Glutamatergic neuron (in vitro differentiated cells): Measurements from ENCODE around the gene KIRREL1. TPM values are rescaled to one million over a fixed set of nuclear protein-coding genes. Genes with fewer than 3 reads are reported as not detected.

Experiments used
- DNase-seq: peaks from one replicate; pipeline ENCODE4 v3.0.0; 2022
- H3K27ac Mint-ChIP-seq: one replicate; pipeline ENCODE4 v1.8.0; 2020; ENCODE audit warnings: mild to moderate bottlenecking, mixed read lengths, inconsistent platforms; ENCODE audit not compliant: unreplicated experiment
- H3K27me3 Mint-ChIP-seq: one replicate; pipeline ENCODE4 v1.8.0; 2020; ENCODE audit warnings: mild to moderate bottlenecking, moderate library complexity, mixed read lengths, inconsistent platforms; ENCODE audit not compliant: unreplicated experiment
- H3K36me3 Mint-ChIP-seq: one replicate; pipeline ENCODE4 v1.8.0; 2020; ENCODE audit warnings: mild to moderate bottlenecking, mixed read lengths, inconsistent platforms; ENCODE audit not compliant: unreplicated experiment
- H3K4me1 Mint-ChIP-seq: one replicate; pipeline ENCODE4 v1.8.0; 2020; ENCODE audit warnings: mild to moderate bottlenecking, low read depth, mixed read lengths, inconsistent platforms; ENCODE audit not compliant: unreplicated experiment
- H3K4me3 Mint-ChIP-seq: one replicate; pipeline ENCODE4 v1.8.0; 2020; ENCODE audit warnings: mild to moderate bottlenecking, mixed read lengths, inconsistent platforms; ENCODE audit not compliant: unreplicated experiment
- H3K9me3 Mint-ChIP-seq: one replicate; pipeline ENCODE4 v1.8.0; 2020; ENCODE audit warnings: mild to moderate bottlenecking, moderate library complexity, mixed read lengths, inconsistent platforms; ENCODE audit not compliant: unreplicated experiment
- total RNA-seq: library from RNA; stranded (reverse); fragmentation: NEBNext Ultra II Directional; extraction: Animal tissue kit (Norgen Biotek cat#: 25700); gene quantifications from one replicate; pipeline ENCODE4 v1.2.1, GENCODE V29; 2021; ENCODE audit not compliant: unreplicated experiment
- TF ChIP-seq, protein P1 (sequence below): fragments of 200-600 bp; sonication (generic); IDR thresholded peaks from one replicate; pipeline ENCODE4 v1.5.0; 2021; ENCODE audit not compliant: partially characterized antibody, unreplicated experiment

The KIRREL1 gene
- total RNA-seq, 1 donor from 2014 or later: 8.1 TPM

GRCh38 chr1:158131217-158131616 lies 137.8 kb downstream of the KIRREL1 start:
- peaks cover 2% of the 10 kb centered on the region for H3K27me3 Mint-ChIP-seq
- no peak overlapping the region for H3K4me3 Mint-ChIP-seq
- H3K36me3 Mint-ChIP-seq: no peaks in the 10 kb centered on the region
- TF ChIP-seq, protein P1, sequence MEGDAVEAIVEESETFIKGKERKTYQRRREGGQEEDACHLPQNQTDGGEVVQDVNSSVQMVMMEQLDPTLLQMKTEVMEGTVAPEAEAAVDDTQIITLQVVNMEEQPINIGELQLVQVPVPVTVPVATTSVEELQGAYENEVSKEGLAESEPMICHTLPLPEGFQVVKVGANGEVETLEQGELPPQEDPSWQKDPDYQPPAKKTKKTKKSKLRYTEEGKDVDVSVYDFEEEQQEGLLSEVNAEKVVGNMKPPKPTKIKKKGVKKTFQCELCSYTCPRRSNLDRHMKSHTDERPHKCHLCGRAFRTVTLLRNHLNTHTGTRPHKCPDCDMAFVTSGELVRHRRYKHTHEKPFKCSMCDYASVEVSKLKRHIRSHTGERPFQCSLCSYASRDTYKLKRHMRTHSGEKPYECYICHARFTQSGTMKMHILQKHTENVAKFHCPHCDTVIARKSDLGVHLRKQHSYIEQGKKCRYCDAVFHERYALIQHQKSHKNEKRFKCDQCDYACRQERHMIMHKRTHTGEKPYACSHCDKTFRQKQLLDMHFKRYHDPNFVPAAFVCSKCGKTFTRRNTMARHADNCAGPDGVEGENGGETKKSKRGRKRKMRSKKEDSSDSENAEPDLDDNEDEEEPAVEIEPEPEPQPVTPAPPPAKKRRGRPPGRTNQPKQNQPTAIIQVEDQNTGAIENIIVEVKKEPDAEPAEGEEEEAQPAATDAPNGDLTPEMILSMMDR: no peak
- H3K9me3 Mint-ChIP-seq: no peaks in the 10 kb centered on the region
- H3K27ac Mint-ChIP-seq: no peak overlapping the region
- DNase-seq: no peak
- H3K4me1 Mint-ChIP-seq: no peaks in the 10 kb centered on the region

- Mint-ChIP-seq H3K4me1 (no peaks in the 10 kb centered on the region), H3K9me3 (peaks cover 2% of the 10 kb centered on the region), H3K36me3 (no peaks in the 10 kb centered on the region), H3K27me3 (no peaks in the 10 kb centered on the region), H3K27ac (no peak overlapping the region), H3K4me3 (no peak overlapping the region)
- DNase-seq: no peak
- TF ChIP-seq, protein P1: no peak
Measured at GRCh38 chr1:158140764-158141192, 147.3 kb downstream of the KIRREL1 start.

- H3K27me3 Mint-ChIP-seq: peaks cover 7% of the 10 kb centered on the region
- H3K4me3 Mint-ChIP-seq: no peak overlapping the region
- H3K9me3 Mint-ChIP-seq: no peaks in the 10 kb centered on the region
- H3K27ac Mint-ChIP-seq: no peak overlapping the region
- TF ChIP-seq, protein P1: no peak
- no peak for DNase-seq
- peaks cover 10% of the 10 kb centered on the region for H3K36me3 Mint-ChIP-seq
- peaks cover 4% of the 10 kb centered on the region for H3K4me1 Mint-ChIP-seq
Measured at GRCh38 chr1:158145173-158145719, 151.8 kb downstream of the KIRREL1 start.

DNA sequence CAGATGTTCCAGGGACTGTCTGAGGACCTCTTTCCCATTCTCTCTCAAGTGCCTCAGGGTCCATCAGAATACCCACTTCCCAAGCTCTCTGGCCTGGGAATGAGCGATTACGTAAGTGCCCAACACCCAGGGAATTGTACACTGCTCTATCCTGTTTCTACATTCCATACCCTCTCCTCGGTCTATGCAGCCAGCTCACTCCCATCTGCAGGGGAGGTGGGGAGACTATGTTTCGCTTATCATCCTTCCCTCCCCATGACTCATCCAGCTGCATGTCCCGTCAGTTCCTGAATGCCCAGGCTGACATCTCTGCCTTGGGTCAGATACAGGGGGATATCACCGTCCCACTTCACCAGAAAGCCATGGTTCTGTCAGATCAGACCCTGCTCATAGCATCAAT lies 152.7 kb downstream of the KIRREL1 start:
- TF ChIP-seq, protein P1: no peak
- no peak overlapping the region for H3K4me3 Mint-ChIP-seq
- H3K4me1 Mint-ChIP-seq: peaks cover 4% of the 10 kb centered on the region
- H3K27ac Mint-ChIP-seq: no peak overlapping the region
- peaks cover 9% of the 10 kb centered on the region for H3K27me3 Mint-ChIP-seq
- H3K36me3 Mint-ChIP-seq: peaks cover 10% of the 10 kb centered on the region
- DNase-seq: no peak
- no peaks in the 10 kb centered on the region for H3K9me3 Mint-ChIP-seq

DNA sequence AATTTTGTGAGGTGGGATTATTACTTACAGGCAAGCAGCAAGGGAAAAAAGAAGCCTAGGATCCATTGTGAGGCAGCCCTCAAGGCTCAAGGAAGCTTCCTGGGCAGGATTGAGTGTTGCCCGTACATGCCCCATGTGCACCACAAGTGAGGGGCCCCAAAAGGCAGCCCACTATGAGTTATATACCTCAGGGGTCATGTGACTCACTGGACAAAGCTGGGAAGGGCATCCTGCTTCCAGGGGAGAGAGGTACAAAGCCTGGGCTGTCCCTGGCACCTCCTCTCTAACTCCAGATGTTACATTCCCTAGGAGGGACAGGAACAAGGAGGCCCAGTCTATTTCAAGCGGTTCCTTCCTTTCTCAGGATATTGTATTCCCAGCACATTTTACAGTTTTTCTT lies 153.3 kb downstream of the KIRREL1 start:
- peaks cover 10% of the 10 kb centered on the region for H3K36me3 Mint-ChIP-seq
- H3K27me3 Mint-ChIP-seq: peaks cover 9% of the 10 kb centered on the region
- TF ChIP-seq, protein P1: no peak
- H3K4me3 Mint-ChIP-seq: no peak overlapping the region
- no peak for DNase-seq
- no peaks in the 10 kb centered on the region for H3K9me3 Mint-ChIP-seq
- peaks cover 4% of the 10 kb centered on the region for H3K4me1 Mint-ChIP-seq
- no peak overlapping the region for H3K27ac Mint-ChIP-seq
